GM15510 (cell line): Measurements from ENCODE around the gene MACROD2.

ENCODE experiments used
- POLR2A ChIP-seq: IDR thresholded peaks from 3 replicates; pipeline ENCODE4 v1.6.1; 2011; ENCODE audit warnings: borderline replicate concordance; ENCODE audit not compliant: insufficient read length; ENCODE audit errors: extremely low read depth

Gene MACROD2

GRCh38 chr20:13995086-13995665 is at the start of gene MACROD2:
Gene MACROD2 (plus strand): TSS chr20:13995516.
- no peak for TF ChIP-seq POLR2A

DNA sequence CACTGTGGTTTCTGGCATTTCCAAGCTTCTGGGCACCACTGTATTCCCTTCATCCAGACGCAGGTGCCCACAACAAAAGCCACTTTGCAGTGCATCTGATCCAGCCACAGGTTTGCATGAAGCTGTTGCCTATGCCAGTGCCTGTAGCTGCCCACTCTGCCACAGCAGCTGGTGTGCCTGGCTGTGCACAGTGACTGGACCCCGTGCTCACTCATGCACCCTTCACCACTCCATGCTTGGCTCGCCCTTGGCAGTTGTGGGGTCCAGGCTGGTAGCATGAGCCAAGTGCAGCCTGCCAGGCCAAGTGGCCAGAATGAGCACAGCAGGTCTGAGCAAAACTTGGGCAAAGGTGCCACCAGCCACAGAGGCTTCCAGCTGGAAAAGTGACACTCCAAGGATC is 47.6 kb upstream of the MACROD2 start:
- TF ChIP-seq POLR2A: no peak

DNA sequence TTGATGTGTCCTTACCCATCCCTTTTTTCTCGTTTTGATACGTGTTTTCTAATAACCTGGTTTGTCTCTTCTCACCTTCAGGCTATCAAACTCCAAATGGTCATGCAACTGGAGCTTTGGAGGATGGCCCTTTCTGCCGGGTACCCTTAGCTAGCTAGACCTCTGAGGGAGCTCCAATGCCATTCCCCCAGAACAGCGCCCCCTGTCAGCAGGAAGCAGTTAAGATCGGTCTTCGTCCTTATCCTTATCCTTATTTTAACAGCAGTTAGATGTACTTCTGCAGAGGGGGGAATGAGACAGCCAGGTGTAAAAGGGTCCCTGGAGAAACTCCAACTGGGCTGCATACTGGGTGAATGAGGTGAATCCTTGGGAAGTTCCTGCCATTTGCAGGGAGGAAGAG is 42.1 kb upstream of the MACROD2 start:
- no peak for TF ChIP-seq POLR2A

GRCh38 chr20:13960119-13960518 is 35.2 kb upstream of the MACROD2 start:
- TF ChIP-seq POLR2A: no peak

DNA sequence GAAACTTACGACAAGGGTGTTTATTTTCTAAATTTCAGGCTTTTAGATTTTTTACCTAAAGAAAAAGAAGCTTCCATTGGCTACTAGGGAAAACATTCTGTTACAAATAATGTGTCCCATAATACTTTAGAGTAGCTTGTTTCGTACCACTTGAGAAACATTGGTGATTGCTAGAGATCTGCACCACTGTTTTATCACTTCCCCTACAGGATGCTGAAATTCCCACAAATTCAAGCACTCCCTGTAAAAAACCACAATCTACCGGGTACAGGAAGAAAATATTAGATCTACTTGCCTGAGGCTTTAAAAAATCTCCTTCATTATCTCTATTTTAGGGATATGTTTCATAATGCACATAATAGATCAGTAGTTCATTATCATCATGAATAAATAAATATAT is 34.8 kb upstream of the MACROD2 start:
- TF ChIP-seq POLR2A: no peak

- no peak for TF ChIP-seq POLR2A
Measured at GRCh38 chr20:13984211-13984610, 11.1 kb upstream of the MACROD2 start.

- TF ChIP-seq POLR2A: no peak
Measured at GRCh38 chr20:13990465-13990864, 4.9 kb upstream of the MACROD2 start, which contains the start of gene SEL1L2. Gene SEL1L2 (minus strand): TSS chr20:13990614. CDS start chr20:13990534, 80 bp downstream.

DNA sequence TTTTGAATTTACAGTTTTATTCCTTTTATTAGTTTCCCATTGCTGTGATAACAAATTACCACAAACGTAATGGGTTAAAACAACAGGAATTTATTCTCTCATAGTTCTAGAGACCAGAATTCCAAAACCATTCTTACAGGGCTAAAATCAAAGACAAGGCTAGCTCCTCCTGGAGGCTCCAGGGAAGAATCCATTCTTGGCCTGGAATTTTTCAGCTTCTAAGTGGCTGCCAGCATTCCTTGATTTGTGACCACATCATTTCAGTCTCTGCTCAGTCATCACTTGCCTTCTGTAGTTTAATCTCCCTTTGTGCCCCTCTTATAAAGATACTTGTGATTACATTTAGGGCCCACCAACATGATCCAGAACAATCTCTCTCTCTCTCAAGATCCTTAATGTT is 4.0 kb upstream of the MACROD2 start:
- no peak for TF ChIP-seq POLR2A

- no peak for TF ChIP-seq POLR2A
Measured at GRCh38 chr20:13995841-13996240, 525 bp downstream of the MACROD2 start.

- TF ChIP-seq POLR2A: no peak
Measured at GRCh38 chr20:13996265-13996664, 949 bp downstream of the MACROD2 start.

DNA sequence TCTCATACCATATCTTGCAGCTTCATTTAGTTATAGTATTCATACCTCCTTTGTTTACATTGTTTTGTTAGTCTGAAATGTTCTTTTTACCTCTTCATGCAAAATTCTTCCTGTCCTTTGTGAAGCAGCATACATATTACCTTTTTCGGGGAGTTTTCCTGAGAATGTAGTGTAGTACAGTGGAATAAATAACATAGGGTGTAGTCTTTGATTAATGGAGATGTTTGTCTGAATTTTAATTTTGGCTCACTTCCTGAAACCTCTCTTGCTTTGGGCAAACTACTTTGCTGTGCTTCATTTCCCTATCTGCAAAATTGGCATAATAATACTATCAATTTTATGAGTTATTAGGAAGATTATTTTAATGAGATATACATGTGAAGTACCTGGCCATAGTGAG is 5.6 kb downstream of the MACROD2 start:
- TF ChIP-seq POLR2A: no peak

- no peak for TF ChIP-seq POLR2A
Measured at GRCh38 chr20:14005996-14006395, 10.7 kb downstream of the MACROD2 start.

GRCh38 chr20:14009208-14009607 is 13.9 kb downstream of the MACROD2 start:
- no peak for TF ChIP-seq POLR2A

DNA sequence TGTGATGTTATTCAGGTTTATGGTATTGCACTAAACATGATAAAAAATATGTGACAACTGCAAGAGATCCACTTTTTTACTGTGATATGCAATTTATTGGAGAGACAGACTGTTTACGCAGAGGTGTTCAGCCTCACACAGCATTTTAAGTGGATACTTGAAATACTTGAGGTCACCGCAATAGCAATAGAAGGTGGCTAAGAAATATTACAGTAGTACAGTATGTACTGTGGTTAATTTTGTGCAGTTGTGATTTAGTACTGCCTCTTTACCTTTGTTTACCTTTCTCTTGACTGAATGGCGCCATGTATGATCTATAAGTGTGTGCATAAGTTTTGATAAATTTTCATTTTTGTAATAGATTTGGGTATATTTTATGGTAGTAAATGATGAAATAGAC is 17.4 kb downstream of the MACROD2 start:
- no peak for TF ChIP-seq POLR2A

DNA sequence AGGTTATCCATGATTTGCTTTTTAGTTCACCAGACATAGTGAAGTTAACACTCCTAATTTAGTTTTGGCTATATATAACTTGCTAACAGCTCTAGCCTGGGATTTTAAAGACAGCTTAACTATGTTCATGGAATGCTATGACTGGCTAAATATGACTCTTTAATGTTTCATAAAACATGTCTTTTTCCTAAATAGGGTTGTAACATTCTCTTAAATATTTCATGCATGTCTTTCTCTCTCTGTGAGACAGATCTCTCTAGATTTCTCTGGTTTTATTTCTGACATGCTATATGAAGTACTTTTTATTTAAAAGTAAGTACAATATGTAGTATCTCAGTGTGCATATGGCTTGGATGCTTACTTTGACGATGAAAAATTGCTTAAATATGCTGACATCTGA is 35.7 kb downstream of the MACROD2 start:
- TF ChIP-seq POLR2A: no peak

DNA sequence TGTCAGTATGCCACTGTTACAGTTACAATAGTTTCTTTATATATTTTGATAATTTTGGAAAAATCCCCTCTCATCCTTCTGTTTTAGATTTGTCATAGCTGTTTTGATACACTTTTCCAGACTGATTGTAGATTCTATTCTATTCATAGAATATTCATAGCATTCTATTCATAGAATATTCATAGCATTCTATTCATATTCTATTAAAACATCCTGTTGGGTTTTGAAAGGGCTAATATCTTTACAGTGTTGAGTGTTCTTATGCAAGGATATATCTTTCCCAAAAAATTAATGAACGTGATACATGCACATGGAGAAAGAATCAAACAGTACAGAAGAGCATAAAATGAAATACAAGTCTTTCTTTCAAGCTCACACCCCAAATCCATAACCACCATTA is 38.0 kb downstream of the MACROD2 start:
- TF ChIP-seq POLR2A: no peak

DNA sequence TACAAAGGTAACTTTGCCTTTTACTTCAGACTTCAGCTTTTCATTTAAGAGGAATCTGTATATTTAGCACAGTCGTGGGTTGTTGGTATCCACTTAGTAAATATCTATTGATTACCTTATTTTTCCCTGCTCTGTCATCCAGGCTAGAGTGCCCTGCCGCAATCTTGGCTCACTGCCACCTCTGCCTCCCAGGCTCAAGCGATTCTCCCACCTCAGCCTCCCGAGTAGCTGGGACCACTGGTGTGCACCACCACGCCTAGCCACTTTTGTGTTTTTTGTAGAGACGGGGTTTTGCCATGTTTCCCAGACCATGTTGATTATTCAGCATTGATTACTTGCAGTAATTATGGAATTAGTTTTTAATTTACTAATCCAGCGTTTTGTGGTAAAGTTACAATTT is 41.3 kb downstream of the MACROD2 start:
- no peak for TF ChIP-seq POLR2A
